ENCODE data around the gene KRTAP12-1. TPM values are rescaled to one million over a fixed set of nuclear protein-coding genes. Genes with fewer than 3 reads are reported as not detected.
A peak's percentile ranks its signal among the peaks of the same experiment; 100 is the strongest.

KRTAP12-1 gene
- total RNA-seq, 1 donor from 2014 or later = not detected

DNA sequence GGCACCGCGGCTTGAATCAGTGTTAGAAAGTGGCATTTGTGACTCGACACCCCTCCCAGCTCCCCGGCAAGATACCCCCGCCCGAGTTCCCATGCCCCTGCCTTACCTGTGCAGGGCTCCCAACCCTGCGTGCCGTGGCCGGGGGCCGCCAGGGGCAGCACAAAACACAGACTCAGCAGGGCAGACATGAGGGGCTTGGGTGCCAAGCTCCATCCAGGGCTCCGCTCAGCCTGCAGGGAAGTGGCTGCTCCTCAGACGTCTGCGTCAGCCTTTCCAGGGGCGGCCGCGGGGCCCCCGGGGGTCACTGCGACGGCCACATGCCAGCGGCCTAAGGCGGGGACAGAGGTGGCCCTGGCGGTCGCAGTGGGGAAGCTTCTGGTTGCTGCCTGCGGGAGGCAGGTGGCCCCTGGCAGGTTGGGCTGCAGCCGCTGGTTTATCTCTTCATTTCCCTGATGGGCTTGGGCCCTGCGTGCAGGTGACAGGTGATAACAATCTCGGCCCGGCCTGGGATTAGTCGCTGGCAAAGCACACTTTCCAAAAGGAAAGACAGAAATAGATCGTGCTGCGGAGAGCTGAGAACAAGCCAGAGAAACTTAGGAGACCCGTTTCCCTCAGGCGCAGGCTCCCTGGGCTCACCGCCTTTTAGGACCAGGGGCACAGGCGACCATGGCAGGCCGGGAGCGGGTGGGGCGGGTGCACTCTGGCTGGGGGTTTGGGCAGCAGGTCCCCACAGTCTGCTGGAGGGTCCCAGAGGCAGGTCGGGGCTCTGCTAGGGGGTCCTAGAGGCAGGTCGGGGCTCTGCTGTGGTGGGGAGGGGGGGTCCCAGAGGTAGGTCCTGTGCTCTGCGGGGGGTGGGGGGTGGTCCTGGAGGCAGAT lies 29.6 kb upstream of the KRTAP12-1 start, which contains the start of gene TSPEAR:
TSS of gene TSPEAR (minus strand) at position 246 of the 876 bp plus-strand sequence. CDS start at position 188, 58 bp downstream.
- H3K4me3 Mint-ChIP-seq = peak within 1 kb of the TSS; percentile 81
- peak; percentile 69 for DNase-seq (ENCODE audit: extremely low spot score, unreplicated experiment)
- TF ChIP-seq, protein P1, sequence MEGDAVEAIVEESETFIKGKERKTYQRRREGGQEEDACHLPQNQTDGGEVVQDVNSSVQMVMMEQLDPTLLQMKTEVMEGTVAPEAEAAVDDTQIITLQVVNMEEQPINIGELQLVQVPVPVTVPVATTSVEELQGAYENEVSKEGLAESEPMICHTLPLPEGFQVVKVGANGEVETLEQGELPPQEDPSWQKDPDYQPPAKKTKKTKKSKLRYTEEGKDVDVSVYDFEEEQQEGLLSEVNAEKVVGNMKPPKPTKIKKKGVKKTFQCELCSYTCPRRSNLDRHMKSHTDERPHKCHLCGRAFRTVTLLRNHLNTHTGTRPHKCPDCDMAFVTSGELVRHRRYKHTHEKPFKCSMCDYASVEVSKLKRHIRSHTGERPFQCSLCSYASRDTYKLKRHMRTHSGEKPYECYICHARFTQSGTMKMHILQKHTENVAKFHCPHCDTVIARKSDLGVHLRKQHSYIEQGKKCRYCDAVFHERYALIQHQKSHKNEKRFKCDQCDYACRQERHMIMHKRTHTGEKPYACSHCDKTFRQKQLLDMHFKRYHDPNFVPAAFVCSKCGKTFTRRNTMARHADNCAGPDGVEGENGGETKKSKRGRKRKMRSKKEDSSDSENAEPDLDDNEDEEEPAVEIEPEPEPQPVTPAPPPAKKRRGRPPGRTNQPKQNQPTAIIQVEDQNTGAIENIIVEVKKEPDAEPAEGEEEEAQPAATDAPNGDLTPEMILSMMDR (conservative IDR thresholded peaks at IDR 0.05) = peak; percentile 21
- no peaks in the 10 kb centered on the region for H3K36me3 Mint-ChIP-seq
- peaks cover 93% of the 10 kb centered on the region for H3K27me3 Mint-ChIP-seq
- peak within 1 kb of the TSS; percentile 34 for H3K27ac Mint-ChIP-seq
- peaks cover 12% of the 10 kb centered on the region for H3K4me1 Mint-ChIP-seq (ENCODE audit: unreplicated experiment)
- no peaks in the 10 kb centered on the region for H3K9me3 Mint-ChIP-seq

DNA sequence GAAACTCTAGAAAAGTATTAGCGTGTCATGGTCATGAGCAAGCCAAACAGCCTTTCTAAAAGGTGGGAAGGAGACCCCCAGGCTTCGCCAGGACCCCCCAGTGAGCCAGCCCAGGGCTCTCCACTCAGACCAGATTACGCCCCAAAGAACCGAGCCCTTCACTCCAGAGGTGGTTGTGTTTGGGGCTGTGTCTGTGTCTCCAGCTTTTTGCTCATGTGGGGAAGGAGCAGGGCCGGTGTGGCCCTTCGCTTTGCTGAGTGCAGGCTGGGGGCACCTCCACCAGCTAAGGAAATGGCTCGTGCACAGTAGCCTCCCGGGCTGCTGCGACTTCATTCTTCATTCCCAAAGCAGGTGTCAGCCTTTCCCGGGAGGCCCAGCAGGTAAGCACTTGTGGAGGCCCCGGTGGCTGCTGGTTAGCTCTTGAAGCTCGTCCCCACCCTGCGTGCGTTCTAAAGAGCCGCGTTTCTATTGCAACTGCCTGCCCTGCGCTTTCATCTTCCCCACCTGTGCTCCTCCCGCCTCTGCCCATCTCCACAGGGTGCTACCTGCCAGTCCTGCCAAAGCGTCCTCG lies 28.9 kb upstream of the KRTAP12-1 start:
- Mint-ChIP-seq H3K27ac (peak overlapping the region; percentile 34), H3K4me3 (peak overlapping the region; percentile 81), H3K27me3 (peaks cover 96% of the 10 kb centered on the region), H3K9me3 (no peaks in the 10 kb centered on the region), H3K36me3 (no peaks in the 10 kb centered on the region), H3K4me1 (ENCODE audit: unreplicated experiment) (peaks cover 12% of the 10 kb centered on the region)
- peak; percentile 62 for DNase-seq (ENCODE audit: extremely low spot score, unreplicated experiment)
- TF ChIP-seq, protein P1 (conservative IDR thresholded peaks at IDR 0.05) = no peak

DNA sequence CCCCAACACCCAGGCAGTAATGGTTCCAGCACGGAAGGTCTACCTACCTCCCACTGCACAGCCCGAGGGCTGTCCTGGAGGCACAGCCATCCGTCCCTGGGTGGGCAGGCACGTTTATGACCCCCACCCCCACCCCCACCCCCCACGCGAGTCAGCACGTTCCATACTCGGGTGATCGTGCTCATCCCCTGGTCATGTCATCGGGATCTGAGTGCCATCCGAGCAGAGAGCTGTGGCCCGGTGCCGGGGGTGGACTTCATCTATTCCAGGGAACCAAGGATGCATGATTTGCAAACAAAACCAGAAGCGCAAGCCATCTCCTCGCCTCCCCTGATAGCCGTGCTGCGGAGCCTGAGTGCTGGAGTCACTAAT lies 28.3 kb upstream of the KRTAP12-1 start:
- Mint-ChIP-seq H3K36me3 (no peaks in the 10 kb centered on the region), H3K4me3 (peak overlapping the region; percentile 81), H3K4me1 (ENCODE audit: unreplicated experiment) (peaks cover 12% of the 10 kb centered on the region), H3K27me3 (peaks cover 96% of the 10 kb centered on the region), H3K9me3 (no peaks in the 10 kb centered on the region), H3K27ac (no peak overlapping the region)
- TF ChIP-seq, protein P1 (conservative IDR thresholded peaks at IDR 0.05) = no peak
- DNase-seq (ENCODE audit: extremely low spot score, unreplicated experiment) = peak; percentile 48

DNA sequence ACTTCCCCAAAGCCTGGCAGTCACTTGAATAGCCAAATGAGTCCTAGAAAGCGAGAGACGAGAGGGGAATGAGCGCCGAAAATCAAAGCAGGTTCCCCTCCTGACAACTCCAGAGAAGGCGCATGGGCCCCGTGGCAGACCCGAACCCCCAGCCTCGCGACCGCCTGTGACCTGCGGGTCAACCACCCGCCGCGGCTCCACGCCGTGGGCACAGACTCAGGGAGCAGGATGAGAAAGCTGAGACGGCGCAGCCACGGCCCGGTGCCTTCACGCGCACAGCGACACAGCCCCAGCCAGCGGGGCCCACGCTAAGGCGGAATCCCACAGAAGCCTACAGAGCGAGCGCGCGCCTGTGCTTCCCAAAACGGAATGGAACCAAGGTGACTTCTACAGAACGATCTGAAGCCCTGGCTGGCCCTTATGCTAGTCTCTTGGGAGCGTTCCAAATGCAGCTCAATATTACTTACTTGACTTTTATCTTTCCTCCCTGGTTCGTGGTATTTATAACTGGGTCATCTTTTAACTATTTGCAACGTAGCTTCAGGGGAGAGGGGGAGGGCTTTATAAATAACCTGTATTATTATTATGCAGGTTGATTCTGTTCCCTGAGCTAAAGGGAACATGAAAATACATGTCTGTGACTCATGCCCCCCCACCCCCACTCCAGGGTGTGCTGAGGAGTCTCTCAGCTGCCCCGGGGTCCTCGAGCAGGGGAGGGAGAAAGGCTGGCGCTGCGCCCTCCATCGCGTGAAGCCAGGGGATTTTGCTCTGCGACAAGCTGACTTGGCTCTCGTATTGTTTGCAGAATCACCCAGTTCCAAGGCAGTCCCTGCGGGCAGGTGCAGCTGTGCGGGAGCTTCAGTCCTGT lies 27.7 kb upstream of the KRTAP12-1 start:
- DNase-seq (ENCODE audit: extremely low spot score, unreplicated experiment) = peak; percentile 67
- H3K4me1 Mint-ChIP-seq (ENCODE audit: unreplicated experiment) = peaks cover 9% of the 10 kb centered on the region
- H3K27me3 Mint-ChIP-seq = peaks cover 96% of the 10 kb centered on the region
- H3K27ac Mint-ChIP-seq = no peak overlapping the region
- H3K9me3 Mint-ChIP-seq = no peaks in the 10 kb centered on the region
- no peaks in the 10 kb centered on the region for H3K36me3 Mint-ChIP-seq
- H3K4me3 Mint-ChIP-seq = peak overlapping the region; percentile 29
- TF ChIP-seq, protein P1 (conservative IDR thresholded peaks at IDR 0.05) = no peak

DNA sequence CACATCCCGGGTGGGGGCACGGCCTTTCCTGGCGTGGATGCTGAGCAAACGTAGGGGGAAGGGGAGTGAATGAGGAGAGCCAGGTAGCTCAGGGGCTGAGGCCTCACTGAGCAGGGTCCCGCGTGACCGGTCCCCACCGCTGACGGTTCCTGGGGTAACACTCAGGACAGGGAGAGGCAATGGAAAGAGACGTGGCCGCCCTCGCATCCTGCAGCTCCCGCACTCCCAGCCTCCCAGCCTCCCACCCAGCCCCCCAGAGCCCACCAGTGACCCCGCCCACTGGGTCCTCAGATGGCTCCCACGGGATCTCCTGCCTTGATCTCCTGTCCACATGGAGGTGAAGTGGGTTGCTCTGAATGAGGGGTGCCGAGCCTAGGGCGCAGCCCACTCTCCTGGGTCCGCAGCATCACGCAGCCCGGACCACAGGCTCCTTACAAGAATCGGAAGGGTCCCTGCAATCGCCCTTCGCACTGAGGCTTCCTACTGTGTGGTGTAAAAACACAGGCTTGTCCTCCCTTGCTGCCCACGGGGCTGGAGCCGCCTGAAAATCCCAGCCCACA lies 27.0 kb upstream of the KRTAP12-1 start:
- Mint-ChIP-seq H3K4me3 (peak overlapping the region; percentile 29), H3K4me1 (ENCODE audit: unreplicated experiment) (peaks cover 9% of the 10 kb centered on the region)
- DNase-seq (ENCODE audit: extremely low spot score, unreplicated experiment) = peak; percentile 64

More for the DNA sequence above, 27.0 kb upstream of the KRTAP12-1 start:
- Mint-ChIP-seq H3K27ac (no peak overlapping the region), H3K9me3 (no peaks in the 10 kb centered on the region), H3K36me3 (no peaks in the 10 kb centered on the region), H3K27me3 (peaks cover 95% of the 10 kb centered on the region)
- TF ChIP-seq, protein P1 (conservative IDR thresholded peaks at IDR 0.05) = no peak

Measured in type B pancreatic cell (in vitro differentiated cells).